ENCODE data around the gene KRT82. TPM values are rescaled to one million over a fixed set of nuclear protein-coding genes. Genes with fewer than 3 reads are reported as not detected.

The KRT82 gene
- total RNA-seq, 1 experiment from 2014 or later = not detected

DNA sequence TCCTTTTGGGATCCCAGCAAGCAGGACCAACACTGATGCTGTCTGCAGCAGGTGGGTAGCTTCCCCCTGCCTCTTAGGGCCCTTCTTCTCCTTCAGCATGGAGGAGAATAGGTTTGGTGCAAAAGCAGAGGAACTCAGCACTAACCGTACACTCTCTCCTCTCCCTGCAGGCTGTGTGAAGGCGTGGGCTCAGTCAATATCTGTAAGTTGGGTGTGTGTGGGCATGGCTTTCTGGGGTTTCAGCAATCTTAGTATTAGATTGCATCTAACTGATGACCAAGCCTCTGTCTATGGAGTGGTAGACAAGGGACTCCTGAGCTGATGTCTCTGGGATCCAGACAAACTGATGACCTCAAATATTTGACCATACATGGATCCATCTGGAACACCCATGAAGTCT, 53.2 kb downstream of the KRT82 start:
- ChIA-PET CTCF (interaction anchor here (0.6 to 1.9 kb wide), 3 partner anchors 20 to 532 kb away, joined by 3 to 6 read pairs (median 4); no protein-coding TSS in a partner anchor), POLR2A (no interaction called here)
- intact Hi-C loops (cut with micrococcal nuclease) = no loop called here
- no peak overlapping the region for H3K27ac Mint-ChIP-seq (ENCODE audit: low read depth, unreplicated experiment)
- H3K27me3 Mint-ChIP-seq (ENCODE audit: insufficient read depth, unreplicated experiment) = peaks cover 27% of the 10 kb centered on the region
- no peaks in the 10 kb centered on the region for H3K36me3 Mint-ChIP-seq (ENCODE audit: insufficient read depth, unreplicated experiment)
- no peak overlapping the region for H3K4me3 Mint-ChIP-seq (ENCODE audit: unreplicated experiment)
- no peaks in the 10 kb centered on the region for H3K9me3 Mint-ChIP-seq (ENCODE audit: unreplicated experiment)
- BruUV-seq (replicated peaks) = no TSS peak
- H3K4me1 Mint-ChIP-seq (ENCODE audit: insufficient read depth, unreplicated experiment) = peaks cover 7% of the 10 kb centered on the region
- no peak for DNase-seq (ENCODE audit: unreplicated experiment)
- TF ChIP-seq, protein P1, sequence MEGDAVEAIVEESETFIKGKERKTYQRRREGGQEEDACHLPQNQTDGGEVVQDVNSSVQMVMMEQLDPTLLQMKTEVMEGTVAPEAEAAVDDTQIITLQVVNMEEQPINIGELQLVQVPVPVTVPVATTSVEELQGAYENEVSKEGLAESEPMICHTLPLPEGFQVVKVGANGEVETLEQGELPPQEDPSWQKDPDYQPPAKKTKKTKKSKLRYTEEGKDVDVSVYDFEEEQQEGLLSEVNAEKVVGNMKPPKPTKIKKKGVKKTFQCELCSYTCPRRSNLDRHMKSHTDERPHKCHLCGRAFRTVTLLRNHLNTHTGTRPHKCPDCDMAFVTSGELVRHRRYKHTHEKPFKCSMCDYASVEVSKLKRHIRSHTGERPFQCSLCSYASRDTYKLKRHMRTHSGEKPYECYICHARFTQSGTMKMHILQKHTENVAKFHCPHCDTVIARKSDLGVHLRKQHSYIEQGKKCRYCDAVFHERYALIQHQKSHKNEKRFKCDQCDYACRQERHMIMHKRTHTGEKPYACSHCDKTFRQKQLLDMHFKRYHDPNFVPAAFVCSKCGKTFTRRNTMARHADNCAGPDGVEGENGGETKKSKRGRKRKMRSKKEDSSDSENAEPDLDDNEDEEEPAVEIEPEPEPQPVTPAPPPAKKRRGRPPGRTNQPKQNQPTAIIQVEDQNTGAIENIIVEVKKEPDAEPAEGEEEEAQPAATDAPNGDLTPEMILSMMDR (IDR thresholded peaks at IDR 0.05; ENCODE audit: unreplicated experiment) = no peak

DNA sequence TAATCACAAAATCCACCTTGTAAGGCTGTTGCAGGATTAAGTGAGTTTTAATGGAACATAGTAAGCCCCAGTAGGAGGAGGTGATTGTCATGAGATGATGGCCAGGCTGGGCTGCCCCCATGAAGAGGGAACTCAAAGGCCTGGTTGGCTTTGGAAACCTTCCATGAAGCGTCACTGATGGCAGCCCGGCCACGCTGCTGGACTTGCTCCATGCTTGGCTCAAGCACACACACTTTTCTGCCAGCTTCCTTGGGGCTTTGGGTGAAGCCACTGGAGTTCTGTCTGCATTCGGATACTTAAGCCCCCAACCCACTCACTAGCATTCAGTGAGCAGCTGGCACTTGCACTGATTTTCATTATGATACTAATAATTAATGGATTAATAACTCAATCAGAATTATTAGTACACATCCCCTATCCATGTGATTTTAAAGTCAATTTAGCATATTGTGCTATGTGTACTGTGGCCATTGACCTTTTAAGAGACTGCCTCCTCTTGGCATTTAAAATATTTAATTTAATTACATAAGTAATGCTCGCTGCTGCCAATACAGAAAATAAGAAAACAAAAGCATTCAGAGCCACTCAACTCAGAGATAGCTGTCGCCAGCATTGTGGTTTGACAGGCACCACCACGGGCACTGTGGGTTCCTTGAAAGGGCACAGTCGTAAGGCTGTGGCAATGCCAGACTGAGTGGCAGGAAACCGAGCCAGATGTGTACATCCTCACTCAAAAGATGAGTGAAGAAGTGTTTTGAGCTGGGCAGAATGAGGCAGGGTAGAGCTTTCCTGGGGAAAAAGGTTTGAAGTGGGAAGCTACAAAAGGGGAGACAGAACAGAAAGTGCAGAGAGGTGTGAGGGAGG, 54.7 kb downstream of the KRT82 start:
- TF ChIP-seq, protein P1 (IDR thresholded peaks at IDR 0.05; ENCODE audit: unreplicated experiment) = no peak
- POLR2A ChIA-PET = interaction anchor here (0.6 kb wide), 1 partner anchor 1188 kb away, joined by 3 read pairs; no protein-coding TSS in a partner anchor
- DNase-seq (ENCODE audit: unreplicated experiment) = no peak
- no TSS peak for BruUV-seq (replicated peaks)
- H3K27me3 Mint-ChIP-seq (ENCODE audit: insufficient read depth, unreplicated experiment) = peaks cover 16% of the 10 kb centered on the region
- H3K4me1 Mint-ChIP-seq (ENCODE audit: insufficient read depth, unreplicated experiment) = peaks cover 7% of the 10 kb centered on the region
- CTCF ChIA-PET = interaction anchor here (0.6 to 1.9 kb wide), 6 partner anchors 8 to 528 kb away, joined by 3 to 6 read pairs (median 4); no protein-coding TSS in a partner anchor
- no peak overlapping the region for H3K4me3 Mint-ChIP-seq (ENCODE audit: unreplicated experiment)
- H3K9me3 Mint-ChIP-seq (ENCODE audit: unreplicated experiment) = no peaks in the 10 kb centered on the region
- intact Hi-C loops (cut with micrococcal nuclease) = no loop called here
- no peak overlapping the region for H3K27ac Mint-ChIP-seq (ENCODE audit: low read depth, unreplicated experiment)
- H3K36me3 Mint-ChIP-seq (ENCODE audit: insufficient read depth, unreplicated experiment) = no peaks in the 10 kb centered on the region

DNA sequence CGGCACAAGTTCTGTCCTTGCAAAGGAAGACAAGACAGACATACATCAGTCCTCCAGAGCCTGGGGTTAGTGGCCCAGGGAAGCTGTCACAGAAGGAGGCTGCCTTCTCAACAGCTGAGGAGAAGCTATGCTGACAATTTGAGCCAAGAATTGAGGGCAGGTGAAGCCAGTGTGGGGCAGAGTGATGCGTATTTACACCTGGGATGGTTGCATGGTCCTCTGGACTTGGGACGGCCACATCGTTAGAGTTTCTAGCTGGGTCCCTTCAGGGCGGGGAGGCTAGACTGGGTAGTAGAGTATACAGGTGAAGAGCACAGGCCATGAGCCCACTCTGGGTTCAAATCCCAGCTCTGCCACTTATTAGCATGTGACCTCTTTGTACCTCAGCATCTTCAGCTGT, 55.3 kb downstream of the KRT82 start:
- Mint-ChIP-seq H3K27ac (ENCODE audit: low read depth, unreplicated experiment) (no peak overlapping the region), H3K4me3 (ENCODE audit: unreplicated experiment) (no peak overlapping the region), H3K9me3 (ENCODE audit: unreplicated experiment) (no peaks in the 10 kb centered on the region), H3K27me3 (ENCODE audit: insufficient read depth, unreplicated experiment) (peaks cover 16% of the 10 kb centered on the region), H3K36me3 (ENCODE audit: insufficient read depth, unreplicated experiment) (no peaks in the 10 kb centered on the region), H3K4me1 (ENCODE audit: insufficient read depth, unreplicated experiment) (peaks cover 9% of the 10 kb centered on the region)
- POLR2A ChIA-PET = interaction anchor here (0.6 kb wide), 1 partner anchor 1188 kb away, joined by 3 read pairs; no protein-coding TSS in a partner anchor
- TF ChIP-seq, protein P1 (IDR thresholded peaks at IDR 0.05; ENCODE audit: unreplicated experiment) = no peak
- no TSS peak for BruUV-seq (replicated peaks)
- CTCF ChIA-PET = interaction anchor here (0.6 to 1.9 kb wide), 6 partner anchors 9 to 630 kb away, joined by 3 to 6 read pairs (median 3); no protein-coding TSS in a partner anchor
- no peak for DNase-seq (ENCODE audit: unreplicated experiment)
- intact Hi-C loops (cut with micrococcal nuclease) = no loop called here

DNA sequence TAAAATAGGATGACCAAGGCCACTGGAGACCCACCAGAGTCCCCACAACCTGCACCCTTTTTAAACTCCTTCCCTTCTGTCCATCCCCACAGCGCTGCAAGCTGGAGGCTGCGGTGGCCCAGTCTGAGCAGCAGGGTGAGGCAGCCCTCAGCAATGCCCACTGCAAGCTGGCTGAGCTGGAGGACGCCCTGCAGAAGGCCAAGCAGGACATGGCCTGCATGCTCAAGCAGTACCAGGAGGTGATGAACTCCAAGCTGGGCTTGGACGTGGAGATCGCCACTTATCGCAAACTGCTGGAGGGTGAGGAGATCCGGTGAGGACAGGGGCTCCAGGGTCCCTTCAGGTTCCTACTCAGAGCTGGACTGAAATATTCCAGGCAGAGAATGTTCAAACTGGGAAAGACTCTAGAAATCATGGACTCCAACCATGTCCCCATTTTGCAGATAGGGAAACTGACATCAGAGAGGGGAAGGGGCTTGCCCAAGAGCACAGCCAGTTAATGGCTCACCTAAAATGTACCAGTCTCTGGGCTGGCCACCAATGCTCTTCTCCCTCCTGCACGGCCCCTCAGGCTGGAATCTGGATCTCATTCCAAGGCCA, 56.0 kb downstream of the KRT82 start:
- no TSS peak for BruUV-seq (replicated peaks)
- Mint-ChIP-seq H3K27me3 (ENCODE audit: insufficient read depth, unreplicated experiment) (peaks cover 16% of the 10 kb centered on the region), H3K4me1 (ENCODE audit: insufficient read depth, unreplicated experiment) (peaks cover 13% of the 10 kb centered on the region)

More for the DNA sequence above, 56.0 kb downstream of the KRT82 start:
- POLR2A ChIA-PET = no interaction called here
- H3K27ac Mint-ChIP-seq (ENCODE audit: low read depth, unreplicated experiment) = no peak overlapping the region
- no peaks in the 10 kb centered on the region for H3K9me3 Mint-ChIP-seq (ENCODE audit: unreplicated experiment)
- CTCF ChIA-PET = interaction anchor here (0.6 to 2.2 kb wide), 9 partner anchors 10 to 630 kb away, joined by 3 to 6 read pairs (median 3); no protein-coding TSS in a partner anchor
- no peaks in the 10 kb centered on the region for H3K36me3 Mint-ChIP-seq (ENCODE audit: insufficient read depth, unreplicated experiment)
- no peak overlapping the region for H3K4me3 Mint-ChIP-seq (ENCODE audit: unreplicated experiment)
- TF ChIP-seq, protein P1 (IDR thresholded peaks at IDR 0.05; ENCODE audit: unreplicated experiment) = no peak
- DNase-seq (ENCODE audit: unreplicated experiment) = no peak
- intact Hi-C loops (cut with micrococcal nuclease) = no loop called here

Measured in MCF 10A (cell line).